ENCODE measurements around the gene HDAC4.

DNA sequence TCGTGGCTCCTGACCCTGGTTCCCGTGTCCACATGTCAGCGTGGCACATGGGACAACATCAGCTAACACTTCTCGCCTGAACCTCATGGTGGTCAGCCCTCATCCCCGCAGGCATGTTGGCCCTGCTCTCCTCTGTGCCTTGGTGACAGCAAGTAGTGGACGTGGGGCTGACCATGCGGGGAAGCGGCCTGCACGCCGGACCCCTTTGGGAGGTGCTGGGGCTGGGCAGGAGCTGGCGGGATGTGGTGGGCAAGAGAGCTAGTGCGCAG, 303.5 kb downstream of the HDAC4 start:
- TF ChIP-seq, protein P1, sequence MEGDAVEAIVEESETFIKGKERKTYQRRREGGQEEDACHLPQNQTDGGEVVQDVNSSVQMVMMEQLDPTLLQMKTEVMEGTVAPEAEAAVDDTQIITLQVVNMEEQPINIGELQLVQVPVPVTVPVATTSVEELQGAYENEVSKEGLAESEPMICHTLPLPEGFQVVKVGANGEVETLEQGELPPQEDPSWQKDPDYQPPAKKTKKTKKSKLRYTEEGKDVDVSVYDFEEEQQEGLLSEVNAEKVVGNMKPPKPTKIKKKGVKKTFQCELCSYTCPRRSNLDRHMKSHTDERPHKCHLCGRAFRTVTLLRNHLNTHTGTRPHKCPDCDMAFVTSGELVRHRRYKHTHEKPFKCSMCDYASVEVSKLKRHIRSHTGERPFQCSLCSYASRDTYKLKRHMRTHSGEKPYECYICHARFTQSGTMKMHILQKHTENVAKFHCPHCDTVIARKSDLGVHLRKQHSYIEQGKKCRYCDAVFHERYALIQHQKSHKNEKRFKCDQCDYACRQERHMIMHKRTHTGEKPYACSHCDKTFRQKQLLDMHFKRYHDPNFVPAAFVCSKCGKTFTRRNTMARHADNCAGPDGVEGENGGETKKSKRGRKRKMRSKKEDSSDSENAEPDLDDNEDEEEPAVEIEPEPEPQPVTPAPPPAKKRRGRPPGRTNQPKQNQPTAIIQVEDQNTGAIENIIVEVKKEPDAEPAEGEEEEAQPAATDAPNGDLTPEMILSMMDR (IDR thresholded peaks at IDR 0.05) = no peak
- TF ChIP-seq POLR2AphosphoS5 (IDR thresholded peaks at IDR 0.05; ENCODE audit: insufficient read depth in 1 of 2, low read depth in 1 of 2) (no peak), POLR2A (IDR thresholded peaks at IDR 0.05) (no peak)
